Right atrium auricular region (tissue), 2 donors: ENCODE data around the gene LRRC52. TPM values are rescaled to one million over a fixed set of nuclear protein-coding genes. Genes with fewer than 3 reads are reported as not detected.
"Not testable (repeated sequence)": the region's sequence is repeated elsewhere in the genome, so short reads cannot be mapped to it uniquely, and the experiment has no call there.

Source experiments
- DNase-seq: peaks from one replicate; pipeline ENCODE4 v3.0.0-alpha.2; 2019; ENCODE audit warnings: low spot score
- H3K27ac ChIP-seq, 2 donors: fragments of 200-600 bp; sonication (generic); 1 replicate in 1 of 2; 2 replicates in 1 of 2; pipeline ENCODE4 v1.5.1; 2016 to 2019
- H3K27me3 ChIP-seq, 2 donors: fragments of 200-600 bp; sonication (generic); one replicate each; pipeline versions ENCODE4 v1.5.1 to v1.6.0; 2017 to 2019
- H3K36me3 ChIP-seq: fragments of 200-600 bp; sonication (generic); one replicate; pipeline ENCODE4 v1.5.1; 2016
- H3K4me1 ChIP-seq, 2 donors: fragments of 200-600 bp; sonication (generic); one replicate each; pipeline versions ENCODE4 v1.5.1 to v1.6.0; 2017 to 2019
- H3K4me3 ChIP-seq, 2 donors: fragments of 200-600 bp; sonication (generic); 1 replicate in 1 of 2; 2 replicates in 1 of 2; pipeline ENCODE4 v1.5.1; 2017 to 2019; ENCODE audit warnings: mild to moderate bottlenecking in 1 of 2, moderate library complexity in 1 of 2
- H3K9me3 ChIP-seq, 2 donors: fragments of 200-600 bp; sonication (generic); one replicate each; pipeline ENCODE4 v1.5.1; 2019
- CTCF ChIP-seq, 2 donors: fragments of 200-600 bp; sonication (generic); IDR thresholded peaks; one replicate each; pipeline ENCODE4 v1.5.1; 2019; ENCODE audit warnings: antibody characterized with exemption in 2 of 2
- total RNA-seq, 2 donors: library from RNA; depleted of rRNA; stranded (reverse); fragments of >200 nt; gene quantifications; one replicate each; pipeline ENCODE4 v1.1.0, GENCODE V29; 2016

LRRC52 gene
- total RNA-seq, 2 donors from 2014 or later, result not detected

- DNase-seq, result no peak
- Histone ChIP-seq H3K9me3 (no peaks in the 10 kb centered on the region), H3K36me3 (no peaks in the 10 kb centered on the region), H3K4me3 (no peak overlapping the region), H3K4me1 (no peaks in the 10 kb centered on the region), H3K27ac (no peak overlapping the region), H3K27me3 (no peaks in the 10 kb centered on the region)
- TF ChIP-seq CTCF (IDR thresholded peaks at IDR 0.05), result no peak
Observed at GRCh38 chr1:165586398-165586797, 42.6 kb downstream of the LRRC52 start.

GRCh38 chr1:165591391-165591790 lies 47.6 kb downstream of the LRRC52 start:
- not testable (repeated sequence) for H3K4me1 ChIP-seq, H3K36me3 ChIP-seq, H3K27me3 ChIP-seq, H3K9me3 ChIP-seq, H3K27ac ChIP-seq, H3K4me3 ChIP-seq, DNase-seq

GRCh38 chr1:165592945-165593823 lies 49.4 kb downstream of the LRRC52 start:
- Histone ChIP-seq H3K4me1 (peaks cover 0 to 8% of the 10 kb centered on the region in 2 donors), H3K9me3 (no peaks in the 10 kb centered on the region), H3K36me3 (no peaks in the 10 kb centered on the region), H3K27me3 (no peaks in the 10 kb centered on the region), H3K27ac (no peak overlapping the region), H3K4me3 (no peak overlapping the region)
- TF ChIP-seq CTCF (IDR thresholded peaks at IDR 0.05), result peak; percentile 94 to 97
- peak; percentile 83 for DNase-seq

GRCh38 chr1:165595246-165595938 lies 51.6 kb downstream of the LRRC52 start:
- Histone ChIP-seq H3K4me3 (no peak overlapping the region), H3K36me3 (no peaks in the 10 kb centered on the region), H3K4me1 (peaks cover 0 to 13% of the 10 kb centered on the region in 2 donors), H3K27ac (no peak overlapping the region), H3K9me3 (no peaks in the 10 kb centered on the region), H3K27me3 (no peaks in the 10 kb centered on the region)
- no peak for DNase-seq
- TF ChIP-seq CTCF (IDR thresholded peaks at IDR 0.05), result no peak

- Histone ChIP-seq H3K9me3 (no peaks in the 10 kb centered on the region), H3K4me3 (peak overlapping the region; percentile 45 to 59), H3K4me1 (peaks cover 0 to 13% of the 10 kb centered on the region in 2 donors), H3K27me3 (no peaks in the 10 kb centered on the region), H3K27ac (peak overlapping the region; percentile 62 to 68), H3K36me3 (no peaks in the 10 kb centered on the region)
- DNase-seq, result peak; percentile 98
- TF ChIP-seq CTCF (IDR thresholded peaks at IDR 0.05), result no peak
Observed at GRCh38 chr1:165597883-165598675, 54.3 kb downstream of the LRRC52 start.

GRCh38 chr1:165598676-165599059 lies 54.9 kb downstream of the LRRC52 start:
- DNase-seq, result no peak
- no peak for TF ChIP-seq CTCF (IDR thresholded peaks at IDR 0.05)
- Histone ChIP-seq H3K9me3 (no peaks in the 10 kb centered on the region), H3K27ac (peak overlapping the region; percentile 62 to 68), H3K4me1 (peaks cover 0 to 13% of the 10 kb centered on the region in 2 donors), H3K27me3 (no peaks in the 10 kb centered on the region), H3K36me3 (no peaks in the 10 kb centered on the region), H3K4me3 (peak overlapping the region; percentile 45 to 59)
